Skeletal muscle satellite cell (primary cell): ENCODE measurements around the gene SH3BP5L. TPM values are rescaled to one million over a fixed set of nuclear protein-coding genes. Genes with fewer than 3 reads are reported as not detected.

Experiments
- H3K27me3 ChIP-seq: 2 replicates; pipeline ENCODE4 v1.7.0; 2013; ENCODE audit warnings: low read length; ENCODE audit not compliant: control insufficient read depth, insufficient read depth
- H3K36me3 ChIP-seq: 2 replicates; pipeline ENCODE4 v1.7.0; 2013; ENCODE audit warnings: mild to moderate bottlenecking, control low read depth, low read length; ENCODE audit not compliant: insufficient read depth
- H3K4me1 ChIP-seq: 2 replicates; pipeline ENCODE4 v1.7.0; 2013; ENCODE audit warnings: low read length; ENCODE audit not compliant: control insufficient read depth, insufficient read depth
- H3K4me2 ChIP-seq: 2 replicates; pipeline ENCODE4 v1.7.0; 2013; ENCODE audit warnings: mild to moderate bottlenecking, low read length
- H3K4me3 ChIP-seq: 2 replicates; pipeline ENCODE4 v1.7.0; 2013; ENCODE audit warnings: low read length
- H3K9ac ChIP-seq: 2 replicates; pipeline ENCODE4 v1.7.0; 2013; ENCODE audit warnings: mild to moderate bottlenecking, low read depth, low read length, moderate library complexity
- H3K9me3 ChIP-seq: replicated peaks from 2 replicates; pipeline ENCODE4 v1.7.0; 2013; ENCODE audit warnings: mild to moderate bottlenecking, control low read depth, low read length
- small RNA-seq: library from RNA; depleted of rRNA; stranded (forward); fragments of <200 nt; gene quantifications from one replicate; pipeline ENCODE3, GENCODE V24; 2012

SH3BP5L gene

DNA sequence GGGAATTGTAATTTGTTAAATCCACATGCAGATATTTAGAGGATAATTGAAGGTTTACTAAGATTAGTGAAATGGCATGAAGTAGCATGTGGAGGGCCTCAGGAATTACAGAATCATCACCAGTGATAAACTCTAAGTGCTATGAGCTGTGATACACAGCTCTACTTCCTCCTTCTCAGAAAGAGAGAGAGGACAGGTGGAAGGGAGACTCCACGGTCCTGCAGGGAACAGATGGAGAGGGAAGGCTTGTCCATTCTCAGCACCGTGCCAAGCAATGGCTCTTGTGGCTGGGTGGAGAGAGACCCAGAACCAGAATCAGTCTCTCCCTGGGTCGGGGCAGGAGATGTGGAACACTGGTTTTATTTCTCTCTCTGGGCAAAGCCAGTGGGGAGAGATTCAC lies 42.3 kb downstream of the SH3BP5L start:
- no peak overlapping the region for H3K9ac ChIP-seq
- H3K4me2 ChIP-seq: no peak overlapping the region
- no peaks in the 10 kb centered on the region for H3K4me1 ChIP-seq
- H3K9me3 ChIP-seq: no peaks in the 10 kb centered on the region
- H3K27me3 ChIP-seq: no peaks in the 10 kb centered on the region
- H3K36me3 ChIP-seq: no peaks in the 10 kb centered on the region
- no peak overlapping the region for H3K4me3 ChIP-seq

DNA sequence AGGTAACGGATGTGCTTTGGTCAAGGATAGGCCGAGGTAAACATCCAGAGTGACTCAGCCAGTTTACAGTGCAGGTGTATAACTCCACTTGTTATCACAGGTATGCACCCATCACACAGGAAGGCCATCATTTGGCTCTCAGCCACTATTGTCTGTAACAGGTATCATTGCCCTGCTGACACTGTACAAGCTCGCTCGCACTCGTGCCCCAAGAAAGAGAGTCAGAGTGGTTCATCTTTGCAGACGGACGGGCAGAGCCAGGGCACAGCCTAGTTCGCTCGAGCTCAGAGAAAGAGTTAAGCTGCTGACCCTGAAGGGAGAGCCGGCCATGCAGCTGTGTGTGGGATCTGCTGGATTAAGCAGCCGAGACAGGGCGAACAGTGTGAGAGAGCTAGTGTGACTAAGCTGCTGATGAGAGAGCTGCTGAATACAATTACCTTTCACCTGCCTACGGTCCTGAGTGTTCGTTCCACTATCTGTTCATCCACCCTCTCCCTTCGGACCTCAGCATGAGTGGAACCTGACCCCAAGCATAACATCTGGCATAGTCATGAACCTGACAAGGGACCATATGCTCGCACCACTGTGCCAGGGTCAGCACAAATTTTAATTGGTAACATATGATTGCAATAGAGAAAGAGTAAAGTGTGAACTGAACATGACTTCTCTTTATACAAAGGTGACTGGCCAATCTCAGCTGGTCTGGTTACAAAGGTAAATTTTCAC lies 43.1 kb downstream of the SH3BP5L start:
- Histone ChIP-seq H3K9ac (no peak overlapping the region), H3K27me3 (no peaks in the 10 kb centered on the region), H3K4me3 (no peak overlapping the region), H3K9me3 (no peaks in the 10 kb centered on the region), H3K4me1 (no peaks in the 10 kb centered on the region), H3K36me3 (no peaks in the 10 kb centered on the region), H3K4me2 (no peak overlapping the region)

DNA sequence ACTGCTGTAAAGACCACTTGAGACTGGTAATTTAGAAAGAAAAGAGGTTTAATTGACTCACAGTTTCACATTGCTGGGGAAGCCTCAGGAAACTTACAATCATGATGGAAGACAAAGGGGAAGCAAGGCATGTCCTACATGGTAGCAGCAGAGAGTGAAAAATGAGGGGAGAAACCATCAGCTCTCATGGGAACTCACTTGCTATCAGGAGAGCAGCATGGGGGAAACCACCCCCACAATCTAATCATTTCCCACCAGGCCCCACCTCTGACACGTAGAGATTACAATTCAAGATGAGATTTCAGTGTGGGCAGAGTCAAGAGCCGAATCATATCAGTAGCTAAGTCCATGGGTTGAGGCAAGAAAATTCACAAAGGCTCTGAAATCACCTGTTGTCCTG lies 46.4 kb downstream of the SH3BP5L start:
- Histone ChIP-seq H3K4me1 (no peaks in the 10 kb centered on the region), H3K4me2 (no peak overlapping the region), H3K36me3 (no peaks in the 10 kb centered on the region), H3K27me3 (no peaks in the 10 kb centered on the region), H3K4me3 (no peak overlapping the region), H3K9ac (no peak overlapping the region), H3K9me3 (no peaks in the 10 kb centered on the region)

DNA sequence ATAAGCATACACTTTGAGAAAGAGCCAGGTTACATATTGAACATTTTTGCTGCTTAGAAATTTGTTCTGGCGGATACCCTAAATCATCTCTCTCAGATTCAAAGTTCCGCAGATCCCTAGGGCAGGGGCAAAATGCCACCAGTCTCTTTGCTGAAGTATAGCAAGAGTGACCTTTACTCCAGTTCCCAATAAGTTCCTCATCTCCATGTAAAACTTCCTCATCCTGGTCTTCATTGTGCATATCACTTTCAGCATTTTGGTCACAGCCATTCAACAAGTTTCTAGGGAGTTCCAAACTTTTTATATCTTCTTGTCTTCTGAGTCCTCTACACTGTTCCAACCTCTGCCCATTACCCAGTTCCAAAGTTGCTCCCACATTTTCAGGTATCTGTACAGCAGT lies 46.8 kb downstream of the SH3BP5L start:
- Histone ChIP-seq H3K4me2 (no peak overlapping the region), H3K27me3 (no peaks in the 10 kb centered on the region), H3K36me3 (no peaks in the 10 kb centered on the region), H3K9me3 (no peaks in the 10 kb centered on the region), H3K9ac (no peak overlapping the region), H3K4me1 (no peaks in the 10 kb centered on the region), H3K4me3 (no peak overlapping the region)

DNA sequence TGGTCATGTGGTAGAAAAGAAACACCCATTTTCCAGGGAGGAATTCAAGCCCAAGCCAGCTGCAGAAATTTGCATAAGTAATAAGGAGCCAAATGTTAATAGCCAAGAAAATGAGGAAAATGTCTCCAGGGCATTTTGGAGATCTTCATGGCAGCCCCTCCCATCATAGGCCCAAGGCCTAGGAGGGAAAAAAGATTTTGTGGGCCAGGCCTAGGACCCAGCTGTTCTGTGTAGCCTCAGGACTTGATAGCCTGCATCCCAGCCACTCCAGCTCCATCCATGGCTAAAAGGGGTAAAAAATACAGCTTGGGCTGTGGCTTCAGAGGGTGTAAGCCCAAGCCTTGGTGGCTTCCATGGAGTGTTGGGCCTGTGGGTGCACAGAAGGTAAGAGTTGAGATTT lies 48.7 kb downstream of the SH3BP5L start:
- no peak overlapping the region for H3K4me2 ChIP-seq

DNA sequence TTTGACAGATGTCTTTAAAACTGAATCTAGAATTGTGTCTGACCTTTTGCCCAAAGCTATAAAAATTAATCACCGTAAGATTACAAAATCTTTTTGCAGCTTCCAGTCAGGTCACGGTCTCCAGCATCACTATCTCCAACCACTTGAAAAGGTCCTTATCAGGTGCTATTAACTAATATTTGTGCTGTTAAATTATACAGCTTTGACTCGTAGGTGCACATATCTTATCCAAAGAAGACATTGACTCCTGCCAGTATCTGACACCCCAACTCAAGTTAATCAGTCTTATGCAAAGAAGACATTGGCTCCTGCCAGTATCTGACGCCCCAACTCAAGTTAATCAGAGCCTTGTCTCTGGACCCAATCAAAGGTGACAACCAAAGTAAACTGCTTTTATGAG lies 50.3 kb downstream of the SH3BP5L start:
- Histone ChIP-seq H3K9ac (no peak overlapping the region), H3K9me3 (no peaks in the 10 kb centered on the region), H3K27me3 (no peaks in the 10 kb centered on the region), H3K4me1 (no peaks in the 10 kb centered on the region), H3K4me3 (no peak overlapping the region), H3K4me2 (no peak overlapping the region), H3K36me3 (no peaks in the 10 kb centered on the region)

More for the DNA sequence above, 48.7 kb downstream of the SH3BP5L start:
- H3K4me1 ChIP-seq: no peaks in the 10 kb centered on the region
- no peaks in the 10 kb centered on the region for H3K9me3 ChIP-seq
- H3K27me3 ChIP-seq: no peaks in the 10 kb centered on the region
- no peaks in the 10 kb centered on the region for H3K36me3 ChIP-seq
- H3K4me3 ChIP-seq: no peak overlapping the region
- H3K9ac ChIP-seq: no peak overlapping the region

Small RNA genes lying within 50 kb of the gene (small RNA-seq; reads per million reads assigned to genes)
- not detected for gene MIR3124
